H1 (cell line): ENCODE data around the gene CCDC107. TPM values are rescaled to one million over a fixed set of nuclear protein-coding genes. Genes with fewer than 3 reads are reported as not detected.
A peak's percentile ranks its signal among the peaks of the same experiment; 100 is the strongest.

Experiments
- CTCF ChIA-PET: fragments of 300-600 bp; sonication (Branson Sonifier 250); formaldehyde crosslinking; loops from one replicate; lab custom pipeline; 2021; ENCODE audit not compliant: partially characterized antibody; lab: Charles Lee
- POLR2A ChIA-PET: fragments of 300-600 bp; sonication (Branson Sonifier 250); formaldehyde crosslinking; loops from one replicate; lab custom pipeline; 2021; ENCODE audit warnings: inconsistent platforms; ENCODE audit not compliant: partially characterized antibody; lab: Charles Lee
- DNase-seq, 2 experiments: peaks; one replicate each; pipeline versions ENCODE4 v3.0.0 to v3.0.0-alpha.2; 2010 to 2022; ENCODE audit warnings: low spot score in 2 of 2, low read depth in 1 of 2, mixed read lengths in 1 of 2
- FAIRE-seq: peaks from 2 replicates; lab custom pipeline; 2011; peaks lifted over from hg19 to GRCh38; lab: Jason Lieb, UNC
- H2AFZ ChIP-seq: 2 replicates; pipeline ENCODE4 v1.8.1; 2012; ENCODE audit warnings: low read length, inconsistent platforms
- H2AK5ac ChIP-seq: 2 replicates; pipeline ENCODE4 v1.6.1; 2013; ENCODE audit warnings: low read depth, low read length
- H2BK120ac ChIP-seq: replicated peaks from 2 replicates; pipeline ENCODE3; 2013; ENCODE audit warnings: low read depth, low read length, inconsistent platforms
- H2BK12ac ChIP-seq: 2 replicates; pipeline ENCODE4 v1.6.1; 2013; ENCODE audit warnings: low read depth, low read length
- H2BK15ac ChIP-seq: 2 replicates; pipeline ENCODE4 v1.6.1; 2013; ENCODE audit warnings: low read length
- H2BK20ac ChIP-seq: 2 replicates; pipeline ENCODE4 v1.6.1; 2013; ENCODE audit warnings: low read length
- H2BK5ac ChIP-seq: 2 replicates; pipeline ENCODE4 v1.6.1; 2013; ENCODE audit warnings: low read depth, low read length
- H3K14ac ChIP-seq: 2 replicates; pipeline ENCODE4 v1.6.1; 2013; ENCODE audit warnings: inconsistent platforms; ENCODE audit not compliant: insufficient read length
- H3K18ac ChIP-seq: 2 replicates; pipeline ENCODE4 v1.6.1; 2013; ENCODE audit warnings: low read length; ENCODE audit errors: extremely low read depth
- H3K23ac ChIP-seq: 2 replicates; pipeline ENCODE4 v1.6.1; 2013; ENCODE audit warnings: inconsistent platforms; ENCODE audit not compliant: insufficient read length
- H3K23me2 ChIP-seq: 2 replicates; pipeline ENCODE4 v1.6.1; 2013; ENCODE audit warnings: low read depth, low read length
- H3K27ac ChIP-seq: 2 replicates; pipeline ENCODE4 v1.6.1; 2011; ENCODE audit warnings: low read depth, low read length, inconsistent platforms
- H3K27me3 ChIP-seq, 4 experiments: replicated peaks in 1 of 4; 1 replicate in 1 of 4; 2 replicates in 3 of 4; pipeline versions ENCODE4 v1.6.1 to v1.8.1; 2011 to 2013; ENCODE audit warnings: low read length in 3 of 4, mild to moderate bottlenecking in 3 of 4, inconsistent platforms in 2 of 4, mixed read lengths in 2 of 4, moderate library complexity in 1 of 4; ENCODE audit not compliant: control insufficient read depth in 3 of 4, insufficient read depth in 3 of 4; ENCODE audit errors: extremely low read depth in 1 of 4
- H3K36me3 ChIP-seq, 4 experiments: 2 replicates each; pipeline versions ENCODE4 v1.6.1 to v1.8.1; 2011 to 2013; ENCODE audit warnings: mild to moderate bottlenecking in 4 of 4, low read length in 3 of 4, moderate library complexity in 2 of 4, control low read depth in 1 of 4, inconsistent platforms in 1 of 4; ENCODE audit not compliant: insufficient read depth in 4 of 4, control insufficient read depth in 2 of 4
- H3K4ac ChIP-seq: replicated peaks from 2 replicates; pipeline ENCODE3; 2013; ENCODE audit warnings: low read length, low read depth, mixed read lengths, inconsistent platforms; ENCODE audit not compliant: insufficient read length
- H3K4me1 ChIP-seq, 4 experiments: replicated peaks in 1 of 4; 1 replicate in 1 of 4; 2 replicates in 3 of 4; pipeline versions ENCODE4 v1.6.1 to v1.8.1; 2011 to 2013; ENCODE audit warnings: low read length in 3 of 4, inconsistent platforms in 2 of 4, mixed read lengths in 1 of 4; ENCODE audit not compliant: insufficient read depth in 4 of 4, control insufficient read depth in 3 of 4
- H3K4me2 ChIP-seq, 2 experiments: 2 replicates each; pipeline versions ENCODE4 v1.6.1 to v1.8.1; 2011 to 2013; ENCODE audit warnings: low read depth in 2 of 2, low read length in 2 of 2, control low read depth in 1 of 2, inconsistent platforms in 1 of 2, mild to moderate bottlenecking in 1 of 2; ENCODE audit not compliant: insufficient read depth in 1 of 2
- H3K4me3 ChIP-seq, 4 experiments: fragments of 200-600, 300-600 bp in 1 of 4; sonication (generic), shearing (Covaris generic), sonication (Bioruptor Twin) in 1 of 4; 2 replicates each; pipeline versions ENCODE4 v1.5.1 to v1.8.1; 2011 to 2016; ENCODE audit warnings: low read length in 4 of 4, low read depth in 3 of 4, control low read depth in 2 of 4, inconsistent platforms in 2 of 4, mild to moderate bottlenecking in 2 of 4, mixed read lengths in 1 of 4, moderate library complexity in 1 of 4; ENCODE audit not compliant: insufficient read depth in 2 of 4; ENCODE audit errors: extremely low read depth in 1 of 4
- H3K56ac ChIP-seq: replicated peaks from 2 replicates; pipeline ENCODE3; 2013; ENCODE audit warnings: low read depth, mild to moderate bottlenecking, mixed read lengths, low read length, inconsistent platforms; ENCODE audit not compliant: insufficient read length
- H3K79me1 ChIP-seq: 2 replicates; pipeline ENCODE4 v1.6.1; 2013; ENCODE audit warnings: low read depth, low read length, control low read depth
- H3K79me2 ChIP-seq, 2 experiments: 2 replicates each; pipeline versions ENCODE4 v1.6.1 to v1.8.1; 2012 to 2013; ENCODE audit warnings: low read length in 2 of 2, mild to moderate bottlenecking in 2 of 2, inconsistent platforms in 1 of 2; ENCODE audit not compliant: insufficient read depth in 2 of 2, control insufficient read depth in 1 of 2
- H3K9ac ChIP-seq, 4 experiments: replicated peaks in 1 of 4; 1 replicate in 1 of 4; 2 replicates in 3 of 4; pipeline versions ENCODE4 v1.6.1 to v1.8.1; 2011 to 2013; ENCODE audit warnings: low read depth in 3 of 4, low read length in 3 of 4, control low read depth in 2 of 4, mild to moderate bottlenecking in 2 of 4, moderate library complexity in 2 of 4, inconsistent platforms in 1 of 4; ENCODE audit errors: extremely low read depth in 1 of 4
- H3K9me3 ChIP-seq, 2 experiments: 2 replicates each; pipeline versions ENCODE4 v1.6.1 to v1.8.1; 2012 to 2013; ENCODE audit warnings: mild to moderate bottlenecking in 2 of 2, moderate library complexity in 2 of 2, control low read depth in 1 of 2, inconsistent platforms in 1 of 2, low read depth in 1 of 2, low read length in 1 of 2, mixed read lengths in 1 of 2; ENCODE audit not compliant: insufficient read depth in 2 of 2
- H4K20me1 ChIP-seq, 2 experiments: replicated peaks in 1 of 2; 2 replicates each; pipeline versions ENCODE3 to v1.8.1; 2011 to 2013; ENCODE audit warnings: inconsistent platforms in 2 of 2, low read length in 2 of 2, mild to moderate bottlenecking in 1 of 2; ENCODE audit not compliant: insufficient read depth in 2 of 2, control insufficient read depth in 1 of 2
- H4K5ac ChIP-seq: 2 replicates; pipeline ENCODE4 v1.6.1; 2013; ENCODE audit warnings: low read length, low read depth, mixed read lengths, inconsistent platforms; ENCODE audit not compliant: insufficient read length
- H4K8ac ChIP-seq: 2 replicates; pipeline ENCODE4 v1.8.0; 2013; ENCODE audit warnings: mild to moderate bottlenecking, moderate library complexity, low read length, inconsistent platforms; ENCODE audit not compliant: insufficient read depth; ENCODE audit errors: extremely low read depth
- H4K91ac ChIP-seq: replicated peaks from 2 replicates; pipeline ENCODE3; 2013; ENCODE audit warnings: low read length, mixed read lengths, inconsistent platforms; ENCODE audit not compliant: insufficient read length
- CBX5 ChIP-seq: fragments of 300-800, 300-1000 bp; sonication (generic); IDR thresholded peaks from 2 replicates; pipeline ENCODE4 v1.7.1; 2016; ENCODE audit warnings: antibody characterized with exemption, low read length, low read depth
- EGR1 ChIP-seq: IDR thresholded peaks from 2 replicates; pipeline ENCODE4 v1.6.1; 2011; ENCODE audit warnings: low read depth, low read length, borderline replicate concordance
- GTF2F1 ChIP-seq: IDR thresholded peaks from 2 replicates; pipeline ENCODE4 v1.6.1; 2012; ENCODE audit warnings: low read depth, low read length, improper control_type of control experiment, borderline replicate concordance
- KDM1A ChIP-seq: fragments of 200-600, 300-600 bp; sonication (generic); IDR thresholded peaks from 2 replicates; pipeline ENCODE4 v1.7.1; 2016; ENCODE audit warnings: mild to moderate bottlenecking, low read length, borderline replicate concordance
- POLR2A ChIP-seq, 2 experiments: IDR thresholded peaks; 1 replicate in 1 of 2; 2 replicates in 1 of 2; pipeline ENCODE4 v1.6.1; 2011; ENCODE audit warnings: low read depth in 2 of 2, low read length in 2 of 2, mild to moderate bottlenecking in 2 of 2; ENCODE audit errors: control extremely low read depth in 1 of 2
- RAD21 ChIP-seq, 2 experiments: IDR thresholded peaks in 1 of 2; conservative IDR thresholded peaks in 1 of 2; 2 replicates each; pipeline ENCODE4 v1.6.1; 2011; ENCODE audit warnings: low read depth in 2 of 2, low read length in 2 of 2, improper control_type of control experiment in 1 of 2, inconsistent platforms in 1 of 2, mild to moderate bottlenecking in 1 of 2, moderate library complexity in 1 of 2
- SP2 ChIP-seq: IDR thresholded peaks from 2 replicates; pipeline ENCODE4 v1.6.1; 2012; ENCODE audit warnings: mild to moderate bottlenecking, low read length, inconsistent platforms
- SP4 ChIP-seq: IDR thresholded peaks from 2 replicates; pipeline ENCODE4 v1.6.1; 2012; ENCODE audit warnings: low read length, inconsistent platforms
- WGBS, 2 experiments: shearing (Covaris generic) in 1 of 2; methylation state at CpG; one replicate each; pipeline versions ENCODE4 v1.1.6 to v1.1.7; 2013 to 2015; ENCODE audit warnings: low lambda C conversion rate in 2 of 2, mixed read lengths in 2 of 2, inconsistent platforms in 1 of 2, low coverage in 1 of 2, missing lambda C conversion rate in 1 of 2; ENCODE audit not compliant: insufficient replicate concordance in 2 of 2, insufficient coverage in 1 of 2, insufficient read length in 1 of 2; ENCODE audit errors: extremely low coverage in 1 of 2, missing lambda C conversion rate in 1 of 2; 5-methylcytosine and 5-hydroxymethylcytosine counted together
- polyA plus RNA-seq, 7 experiments: library from polyadenylated mRNA; depleted of rRNA in 3 of 7; stranded (reverse) in 5 of 7; unstranded in 2 of 7; fragments of >200 nt in 5 of 7; fragments of 200-250 nt in 2 of 7; gene quantifications; 1 replicate in 5 of 7; 2 replicates in 1 of 7; 4 replicates in 1 of 7; pipeline versions ENCODE4 v1.2.1 to v1.2.3, GENCODE V29; 2011 to 2013; ENCODE audit warnings: missing spikeins in 2 of 7, mixed read lengths in 2 of 7
- total RNA-seq: library from RNA; stranded (reverse); fragmentation: NEBNext Ultra II Directional; extraction: Animal tissue kit (Norgen Biotek cat#: 25700); gene quantifications from 2 replicates; pipeline ENCODE4 v1.2.1, GENCODE V29; 2021
- TF ChIP-seq, protein P1 (sequence below): IDR thresholded peaks from 2 replicates; pipeline ENCODE4 v1.6.1; 2012; ENCODE audit warnings: low read length, inconsistent platforms

The CCDC107 gene
- total and polyA plus RNA-seq, 2 of the 8 experiments (the other 6 are each of a cell fraction or from before 2014, with no cell fraction given) = 8.2 to 9.0 TPM

DNA sequence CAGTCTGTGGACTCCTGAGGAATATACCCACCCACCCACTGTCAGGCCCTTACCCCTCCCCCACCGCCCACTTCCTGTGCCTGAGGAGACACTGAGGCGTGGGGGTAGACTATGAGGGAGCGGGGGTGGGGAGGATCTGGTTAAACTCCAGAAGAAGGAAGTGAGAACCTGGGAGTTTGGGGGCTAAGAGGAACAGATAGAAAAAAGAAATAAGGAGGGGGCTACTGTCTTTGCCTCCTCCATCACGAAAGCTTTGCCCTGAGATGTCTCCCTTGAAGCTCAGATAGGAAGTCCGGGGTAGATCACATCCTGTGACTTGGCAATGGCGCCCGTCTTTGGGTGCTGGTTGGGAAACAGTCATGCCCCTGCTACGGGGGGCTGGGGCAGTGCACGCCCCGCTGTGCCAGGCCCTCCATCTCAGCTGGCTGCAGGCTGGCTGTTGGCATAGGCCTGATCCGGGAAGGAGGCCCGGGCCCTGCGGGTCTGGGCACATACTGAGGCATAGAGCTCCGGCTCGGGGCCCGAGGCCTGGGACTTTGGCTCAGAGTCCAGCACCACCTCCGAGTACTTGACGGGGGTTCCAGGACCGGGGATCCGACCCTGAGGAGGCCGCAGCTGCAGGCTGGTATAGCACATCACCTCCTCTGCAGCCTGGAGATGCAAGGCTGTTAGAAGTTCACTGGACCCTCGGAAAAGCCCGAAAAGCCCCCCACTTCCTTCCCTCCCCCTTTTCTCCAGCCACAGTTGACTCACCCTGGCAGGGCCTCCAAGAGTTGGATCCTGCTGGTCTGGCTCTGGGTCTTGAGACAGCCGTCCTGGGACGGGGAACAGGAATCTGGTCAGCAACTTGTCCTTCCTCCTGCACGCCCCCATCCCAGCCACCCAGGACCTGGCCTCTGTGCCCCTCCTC, 8.4 kb upstream of the CCDC107 start:
- no peak overlapping the region for H3K4ac ChIP-seq
- FAIRE-seq = no peak
- H4K91ac ChIP-seq = no peak overlapping the region
- no peaks in the 10 kb centered on the region for H3K27me3 ChIP-seq
- no peak overlapping the region for H3K18ac ChIP-seq
- no peaks in the 10 kb centered on the region for H3K79me1 ChIP-seq
- H3K23me2 ChIP-seq = peaks cover 10% of the 10 kb centered on the region; the same call in 1 of the 2 replicates
- H3K36me3 ChIP-seq = no peaks in the 10 kb centered on the region
- 0 out of 2 replicates have a peak overlapping the region, but pooled peaks have one; percentile 72 for H2BK15ac ChIP-seq
- 0 out of 2 replicates have a peak overlapping the region, but pooled peaks have one; percentile 9 for H2AK5ac ChIP-seq
- WGBS, 2 experiments = 85% methylated on average over 23 of the region's 26 CpGs; no CpG with 5 or more reads in 1 of the 2 experiments
- H2BK120ac ChIP-seq = peak overlapping the region; percentile 10
- peak overlapping the region; percentile 52; the same call in 1 of the 2 replicates for H2BK5ac ChIP-seq
- no peak overlapping the region for H3K14ac ChIP-seq
- peak overlapping the region; percentile 9; the same call in 1 of the 2 replicates for H4K8ac ChIP-seq
- no peak overlapping the region for H3K27ac ChIP-seq
- H3K56ac ChIP-seq = no peak overlapping the region
- peaks cover 0 to 17% (median 12%) of the 10 kb centered on the region in 4 experiments; a peak in 5 of 7 replicates for H3K4me1 ChIP-seq
- CTCF ChIA-PET = interaction anchor here (0.5 to 8.1 kb wide), 11 partner anchors 11 to 83 kb away, joined by 3 to 149 read pairs (median 20); partner anchors contain the start of genes ARHGEF39, CCDC107, CD72 and RMRP
- no peaks in the 10 kb centered on the region for H3K79me2 ChIP-seq
- H2AFZ ChIP-seq = no peak overlapping the region
- peak overlapping the region; percentile 32; the same call in 1 of the 2 replicates for H2BK20ac ChIP-seq
- H3K23ac ChIP-seq = no peak overlapping the region
- POLR2A ChIA-PET = interaction anchor here (0.5 to 6.2 kb wide), 4 partner anchors 7 to 80 kb away, joined by 3 to 53 read pairs (median 3); partner anchors contain the start of genes CCDC107 and RMRP
- H4K5ac ChIP-seq = no peak overlapping the region
- H4K20me1 ChIP-seq = no peaks in the 10 kb centered on the region
- H3K4me3 ChIP-seq = no peak overlapping the region; a peak in 1 of 8 replicates
- no peaks in the 10 kb centered on the region for H3K9me3 ChIP-seq
- H3K9ac ChIP-seq = no peak overlapping the region
- peak overlapping the region; percentile 50; the same call in 1 of the 2 replicates for H2BK12ac ChIP-seq
- DNase-seq = no peak
- peak overlapping the region in 1 of 2 experiments; percentile 45; a peak in 1 of 4 replicates for H3K4me2 ChIP-seq
- no peak for TF ChIP-seq CBX5
- no peak for TF ChIP-seq EGR1
- TF ChIP-seq SP4 = no peak
- TF ChIP-seq GTF2F1 = no peak
- no peak for TF ChIP-seq RAD21 (IDR thresholded peaks at IDR 0.05 in 1 of 2, conservative IDR thresholded peaks at IDR 0.05 in 1 of 2; ENCODE audit: low read depth in 2 of 2, low read length in 2 of 2)
- TF ChIP-seq, protein P1, sequence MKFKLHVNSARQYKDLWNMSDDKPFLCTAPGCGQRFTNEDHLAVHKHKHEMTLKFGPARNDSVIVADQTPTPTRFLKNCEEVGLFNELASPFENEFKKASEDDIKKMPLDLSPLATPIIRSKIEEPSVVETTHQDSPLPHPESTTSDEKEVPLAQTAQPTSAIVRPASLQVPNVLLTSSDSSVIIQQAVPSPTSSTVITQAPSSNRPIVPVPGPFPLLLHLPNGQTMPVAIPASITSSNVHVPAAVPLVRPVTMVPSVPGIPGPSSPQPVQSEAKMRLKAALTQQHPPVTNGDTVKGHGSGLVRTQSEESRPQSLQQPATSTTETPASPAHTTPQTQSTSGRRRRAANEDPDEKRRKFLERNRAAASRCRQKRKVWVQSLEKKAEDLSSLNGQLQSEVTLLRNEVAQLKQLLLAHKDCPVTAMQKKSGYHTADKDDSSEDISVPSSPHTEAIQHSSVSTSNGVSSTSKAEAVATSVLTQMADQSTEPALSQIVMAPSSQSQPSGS = no peak
- no peak for TF ChIP-seq POLR2A (IDR thresholded peaks at IDR 0.05; ENCODE audit: control extremely low read depth in 1 of 2, low read depth in 2 of 2, low read length in 2 of 2)
- TF ChIP-seq KDM1A = no peak
- TF ChIP-seq SP2 = no peak
